Memory B cell (primary cell): Measurements from ENCODE around the gene CPPED1.
"Not testable (repeated sequence)": the region's sequence is repeated elsewhere in the genome, so short reads cannot be mapped to it uniquely, and the experiment has no call there.

Source experiments
- ATAC-seq: fragments of 150-1000 bp; cut with Tn5 transposase; 2 replicates; pipeline ENCODE4 v1.10.0; 2021; ENCODE audit warnings: low read depth, mild to moderate bottlenecking, moderate library complexity
- DNase-seq, 2 donors: peaks; one replicate each; pipeline ENCODE4 v3.0.0; 2022; ENCODE audit warnings: low spot score in 2 of 2
- H3K27ac Mint-ChIP-seq: one replicate; pipeline ENCODE4 v1.8.0; 2022; ENCODE audit warnings: mild to moderate bottlenecking, moderate library complexity, mixed read lengths
- H3K27me3 Mint-ChIP-seq: one replicate; pipeline ENCODE4 v1.8.0; 2022; ENCODE audit warnings: mixed read lengths
- H3K36me3 Mint-ChIP-seq: one replicate; pipeline ENCODE4 v1.8.0; 2022; ENCODE audit warnings: mild to moderate bottlenecking, mixed read lengths
- H3K4me1 Mint-ChIP-seq: one replicate; pipeline ENCODE4 v1.8.0; 2022; ENCODE audit warnings: mixed read lengths
- H3K4me3 Mint-ChIP-seq: one replicate; pipeline ENCODE4 v1.8.0; 2022; ENCODE audit warnings: mild to moderate bottlenecking, moderate library complexity, mixed read lengths
- H3K9me3 Mint-ChIP-seq: one replicate; pipeline ENCODE4 v1.8.0; 2022; ENCODE audit warnings: mixed read lengths

CPPED1 gene

GRCh38 chr16:12803203-12804093 is at the start of gene CPPED1:
TSS of gene CPPED1 (minus strand) at chr16:12803887. CDS start at chr16:12803776, 111 bp downstream.
- peak; percentile 94 to 97 for DNase-seq
- H3K4me1 Mint-ChIP-seq = peaks cover 25% of the 10 kb centered on the region
- no peaks in the 10 kb centered on the region for H3K9me3 Mint-ChIP-seq
- peaks cover 4% of the 10 kb centered on the region for H3K36me3 Mint-ChIP-seq
- H3K27me3 Mint-ChIP-seq = peaks cover 2% of the 10 kb centered on the region
- H3K27ac Mint-ChIP-seq = peak within 1 kb of the TSS; percentile 89
- peak within 1 kb of the TSS; percentile 96 for H3K4me3 Mint-ChIP-seq
- peak; percentile 84 for ATAC-seq

GRCh38 chr16:12850186-12850585 is 46.5 kb upstream of the CPPED1 start:
- Mint-ChIP-seq H3K36me3 (no peaks in the 10 kb centered on the region), H3K4me1 (peaks cover 2% of the 10 kb centered on the region), H3K4me3 (no peak overlapping the region), H3K27ac (no peak overlapping the region), H3K9me3 (no peaks in the 10 kb centered on the region), H3K27me3 (peaks cover 11% of the 10 kb centered on the region)
- no peak for ATAC-seq
- no peak for DNase-seq

GRCh38 chr16:12846592-12846991 is 42.9 kb upstream of the CPPED1 start:
- Mint-ChIP-seq H3K36me3 (no peaks in the 10 kb centered on the region), H3K9me3 (no peaks in the 10 kb centered on the region), H3K27ac (no peak overlapping the region), H3K4me3 (no peak overlapping the region), H3K4me1 (peaks cover 2% of the 10 kb centered on the region), H3K27me3 (peaks cover 12% of the 10 kb centered on the region)
- no peak for DNase-seq
- ATAC-seq = no peak

GRCh38 chr16:12845282-12845681 is 41.6 kb upstream of the CPPED1 start:
- DNase-seq = no peak
- Mint-ChIP-seq H3K27me3 (peaks cover 9% of the 10 kb centered on the region), H3K4me3 (no peak overlapping the region), H3K4me1 (peaks cover 2% of the 10 kb centered on the region), H3K27ac (no peak overlapping the region), H3K9me3 (peaks cover 3% of the 10 kb centered on the region), H3K36me3 (no peaks in the 10 kb centered on the region)
- no peak for ATAC-seq

GRCh38 chr16:12837756-12838155 is 34.1 kb upstream of the CPPED1 start:
- DNase-seq (no peak), ATAC-seq (no peak)
- no peaks in the 10 kb centered on the region for H3K4me1 Mint-ChIP-seq
- peaks cover 8% of the 10 kb centered on the region for H3K27me3 Mint-ChIP-seq
- H3K9me3 Mint-ChIP-seq = peaks cover 9% of the 10 kb centered on the region
- no peak overlapping the region for H3K4me3 Mint-ChIP-seq
- H3K27ac Mint-ChIP-seq = no peak overlapping the region
- H3K36me3 Mint-ChIP-seq = peaks cover 2% of the 10 kb centered on the region

GRCh38 chr16:12837291-12837690 is 33.6 kb upstream of the CPPED1 start:
- Mint-ChIP-seq H3K27me3 (peaks cover 11% of the 10 kb centered on the region), H3K4me3 (no peak overlapping the region), H3K36me3 (peaks cover 2% of the 10 kb centered on the region), H3K9me3 (peaks cover 9% of the 10 kb centered on the region), H3K27ac (no peak overlapping the region), H3K4me1 (no peaks in the 10 kb centered on the region)
- ATAC-seq = no peak
- no peak for DNase-seq

- no peak for ATAC-seq
- H3K4me1 Mint-ChIP-seq = no peaks in the 10 kb centered on the region
- no peak overlapping the region for H3K27ac Mint-ChIP-seq
- no peak overlapping the region for H3K4me3 Mint-ChIP-seq
- DNase-seq = no peak
- H3K36me3 Mint-ChIP-seq = peaks cover 2% of the 10 kb centered on the region
- peaks cover 6% of the 10 kb centered on the region for H3K9me3 Mint-ChIP-seq
- peaks cover 15% of the 10 kb centered on the region for H3K27me3 Mint-ChIP-seq
Measured at GRCh38 chr16:12833926-12834325, 30.2 kb upstream of the CPPED1 start.

GRCh38 chr16:12829096-12829888 is 25.6 kb upstream of the CPPED1 start:
- H3K27ac Mint-ChIP-seq = no peak overlapping the region
- H3K4me3 Mint-ChIP-seq = no peak overlapping the region
- H3K9me3 Mint-ChIP-seq = no peaks in the 10 kb centered on the region
- H3K36me3 Mint-ChIP-seq = no peaks in the 10 kb centered on the region
- no peak for DNase-seq
- H3K4me1 Mint-ChIP-seq = no peaks in the 10 kb centered on the region
- no peak for ATAC-seq
- H3K27me3 Mint-ChIP-seq = peaks cover 10% of the 10 kb centered on the region

GRCh38 chr16:12828206-12828605 is 24.5 kb upstream of the CPPED1 start:
- Mint-ChIP-seq H3K9me3 (no peaks in the 10 kb centered on the region), H3K4me3 (no peak overlapping the region), H3K4me1 (no peaks in the 10 kb centered on the region), H3K27ac (no peak overlapping the region), H3K27me3 (peaks cover 9% of the 10 kb centered on the region), H3K36me3 (no peaks in the 10 kb centered on the region)
- DNase-seq (no peak), ATAC-seq (no peak)

GRCh38 chr16:12826559-12826958 is 22.9 kb upstream of the CPPED1 start:
- peaks cover 3% of the 10 kb centered on the region for H3K27me3 Mint-ChIP-seq
- H3K36me3 Mint-ChIP-seq = no peaks in the 10 kb centered on the region
- DNase-seq (no peak), ATAC-seq (no peak)
- no peaks in the 10 kb centered on the region for H3K9me3 Mint-ChIP-seq
- no peaks in the 10 kb centered on the region for H3K4me1 Mint-ChIP-seq
- H3K4me3 Mint-ChIP-seq = no peak overlapping the region
- no peak overlapping the region for H3K27ac Mint-ChIP-seq

- peaks cover 5% of the 10 kb centered on the region for H3K27me3 Mint-ChIP-seq
- no peaks in the 10 kb centered on the region for H3K36me3 Mint-ChIP-seq
- no peak overlapping the region for H3K27ac Mint-ChIP-seq
- peaks cover 4% of the 10 kb centered on the region for H3K4me1 Mint-ChIP-seq
- no peak overlapping the region for H3K4me3 Mint-ChIP-seq
- DNase-seq (peak; percentile 77 to 80), ATAC-seq (peak; percentile 72)
- H3K9me3 Mint-ChIP-seq = no peaks in the 10 kb centered on the region
Measured at GRCh38 chr16:12819126-12820117, 15.7 kb upstream of the CPPED1 start.

GRCh38 chr16:12818326-12818725 is 14.6 kb upstream of the CPPED1 start:
- ATAC-seq = no peak

GRCh38 chr16:12816791-12817214 is 13.1 kb upstream of the CPPED1 start:
- H3K27me3 Mint-ChIP-seq, H3K4me1 Mint-ChIP-seq, H3K4me3 Mint-ChIP-seq, H3K9me3 Mint-ChIP-seq, DNase-seq, ATAC-seq, H3K36me3 Mint-ChIP-seq, H3K27ac Mint-ChIP-seq: not testable (repeated sequence)

More at GRCh38 chr16:12818326-12818725, 14.6 kb upstream of the CPPED1 start:
- no peak overlapping the region for H3K4me3 Mint-ChIP-seq
- no peak overlapping the region for H3K27ac Mint-ChIP-seq
- no peaks in the 10 kb centered on the region for H3K9me3 Mint-ChIP-seq
- no peaks in the 10 kb centered on the region for H3K36me3 Mint-ChIP-seq
- H3K27me3 Mint-ChIP-seq = peaks cover 5% of the 10 kb centered on the region
- DNase-seq = no peak
- peaks cover 4% of the 10 kb centered on the region for H3K4me1 Mint-ChIP-seq
